Colonic mucosa (tissue), 4 donors: ENCODE results near the gene ST7L. TPM values are rescaled to one million over a fixed set of nuclear protein-coding genes. Genes with fewer than 3 reads are reported as not detected.

Experiments used
- DNase-seq: peaks from one replicate; pipeline ENCODE4 v3.0.0-alpha.2; 2020
- H3K27ac ChIP-seq: fragments of 200-600 bp; one replicate; pipeline ENCODE4 v1.8.0; 2021
- H3K27me3 ChIP-seq: fragments of 200-600 bp; one replicate; pipeline ENCODE4 v1.8.0; 2021
- H3K36me3 ChIP-seq: fragments of 200-600 bp; one replicate; pipeline ENCODE4 v1.8.0; 2021
- H3K4me1 ChIP-seq: fragments of 200-600 bp; one replicate; pipeline ENCODE4 v1.8.0; 2021; ENCODE audit warnings: mild to moderate bottlenecking
- H3K4me3 ChIP-seq: fragments of 200-600 bp; one replicate; pipeline ENCODE4 v1.8.0; 2021
- H3K9ac ChIP-seq, 2 donors: one replicate each; pipeline ENCODE4 v1.7.0; 2013; ENCODE audit warnings: control low read depth in 2 of 2, low read depth in 2 of 2, low read length in 2 of 2
- H3K9me3 ChIP-seq: fragments of 200-600 bp; one replicate; pipeline ENCODE4 v1.8.0; 2021
- intact Hi-C: fragments of 100-400 bp; cut with DNase I; formaldehyde crosslinking; loops from one replicate; pipeline ENCODE4 v1.14.1; 2022
- total RNA-seq, 2 donors: library from RNA; stranded (reverse); fragmentation: NEBNext Ultra II Directional in 1 of 2; extraction: Animal tissue kit (Norgen Biotek cat#: 25700) in 1 of 2; gene quantifications; one replicate each; pipeline ENCODE4 v1.2.1, GENCODE V29; 2021
- TF ChIP-seq, protein P1 (sequence below): fragments of 200-600 bp; IDR thresholded peaks from one replicate; pipeline ENCODE4 v1.8.0; 2022; ENCODE audit warnings: antibody characterized with exemption, mild to moderate bottlenecking
- donor health status: healthy.
- donor health status: DM: no; HTN: no; CAD: no.
- donor health status: DM: no; HTN: no; CAD: no.

Gene ST7L
- total RNA-seq, 2 donors from 2014 or later = 14.4 to 15.0 TPM

- intact Hi-C loops = no loop called here
- Histone ChIP-seq H3K9me3 (no peaks in the 10 kb centered on the region), H3K36me3 (no peaks in the 10 kb centered on the region), H3K27me3 (no peaks in the 10 kb centered on the region), H3K27ac (no peak overlapping the region), H3K9ac (no peak overlapping the region), H3K4me3 (no peak overlapping the region), H3K4me1 (no peaks in the 10 kb centered on the region)
- no peak for DNase-seq
- TF ChIP-seq, protein P1, sequence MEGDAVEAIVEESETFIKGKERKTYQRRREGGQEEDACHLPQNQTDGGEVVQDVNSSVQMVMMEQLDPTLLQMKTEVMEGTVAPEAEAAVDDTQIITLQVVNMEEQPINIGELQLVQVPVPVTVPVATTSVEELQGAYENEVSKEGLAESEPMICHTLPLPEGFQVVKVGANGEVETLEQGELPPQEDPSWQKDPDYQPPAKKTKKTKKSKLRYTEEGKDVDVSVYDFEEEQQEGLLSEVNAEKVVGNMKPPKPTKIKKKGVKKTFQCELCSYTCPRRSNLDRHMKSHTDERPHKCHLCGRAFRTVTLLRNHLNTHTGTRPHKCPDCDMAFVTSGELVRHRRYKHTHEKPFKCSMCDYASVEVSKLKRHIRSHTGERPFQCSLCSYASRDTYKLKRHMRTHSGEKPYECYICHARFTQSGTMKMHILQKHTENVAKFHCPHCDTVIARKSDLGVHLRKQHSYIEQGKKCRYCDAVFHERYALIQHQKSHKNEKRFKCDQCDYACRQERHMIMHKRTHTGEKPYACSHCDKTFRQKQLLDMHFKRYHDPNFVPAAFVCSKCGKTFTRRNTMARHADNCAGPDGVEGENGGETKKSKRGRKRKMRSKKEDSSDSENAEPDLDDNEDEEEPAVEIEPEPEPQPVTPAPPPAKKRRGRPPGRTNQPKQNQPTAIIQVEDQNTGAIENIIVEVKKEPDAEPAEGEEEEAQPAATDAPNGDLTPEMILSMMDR = no peak
These were observed 80.1 kb downstream of the ST7L start for GRCh38 chr1:112538883-112539282.

DNA sequence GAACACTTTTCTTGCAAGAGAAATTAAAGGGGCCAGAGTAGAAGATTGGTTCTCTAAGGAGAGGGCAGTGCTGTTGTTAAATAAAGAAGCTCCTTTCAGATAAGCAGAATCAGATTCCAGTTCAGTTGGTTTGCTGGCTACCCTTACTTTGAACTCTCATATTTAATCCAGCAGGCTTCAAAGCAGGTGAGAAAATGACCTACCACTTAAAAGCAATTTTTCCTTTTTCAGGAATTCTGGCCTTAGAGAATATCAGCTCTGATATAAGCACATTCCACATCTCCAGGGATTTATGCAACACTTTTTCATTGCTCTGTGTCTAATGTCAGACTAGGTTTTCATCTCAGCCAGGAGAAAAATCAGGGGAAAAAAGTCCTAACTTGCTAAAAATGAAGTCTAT is 81.5 kb downstream of the ST7L start:
- DNase-seq = no peak
- Histone ChIP-seq H3K27ac (no peak overlapping the region), H3K4me1 (no peaks in the 10 kb centered on the region), H3K9me3 (no peaks in the 10 kb centered on the region), H3K4me3 (no peak overlapping the region), H3K9ac (no peak overlapping the region), H3K27me3 (no peaks in the 10 kb centered on the region), H3K36me3 (no peaks in the 10 kb centered on the region)
- intact Hi-C loops = no loop called here
- TF ChIP-seq, protein P1 = no peak

DNA sequence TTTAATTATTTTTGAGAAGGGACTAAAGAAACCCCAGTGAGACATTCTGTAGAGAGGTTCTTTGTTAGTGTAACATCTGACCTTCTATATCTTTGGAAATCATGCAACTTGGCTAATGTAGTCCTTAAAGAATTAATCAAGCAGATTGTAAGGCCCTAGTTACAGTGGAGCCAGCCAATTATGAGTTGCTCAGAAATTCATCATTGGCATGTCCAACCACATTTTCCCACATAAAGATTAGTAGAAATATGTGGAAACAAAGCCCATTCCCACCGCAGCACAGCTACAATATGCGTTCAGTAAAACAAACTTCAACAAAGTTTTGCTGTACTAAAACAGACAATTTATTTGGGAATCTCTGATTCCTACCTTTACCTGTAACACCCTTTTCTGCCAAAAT is 82.4 kb downstream of the ST7L start:
- DNase-seq = no peak
- H3K36me3 ChIP-seq = no peaks in the 10 kb centered on the region
- H3K9me3 ChIP-seq = no peaks in the 10 kb centered on the region
- H3K4me1 ChIP-seq = no peaks in the 10 kb centered on the region
- TF ChIP-seq, protein P1 = no peak
- H3K27ac ChIP-seq = no peak overlapping the region
- no peak overlapping the region for H3K9ac ChIP-seq
- no peaks in the 10 kb centered on the region for H3K27me3 ChIP-seq
- intact Hi-C loops = no loop called here
- no peak overlapping the region for H3K4me3 ChIP-seq

DNA sequence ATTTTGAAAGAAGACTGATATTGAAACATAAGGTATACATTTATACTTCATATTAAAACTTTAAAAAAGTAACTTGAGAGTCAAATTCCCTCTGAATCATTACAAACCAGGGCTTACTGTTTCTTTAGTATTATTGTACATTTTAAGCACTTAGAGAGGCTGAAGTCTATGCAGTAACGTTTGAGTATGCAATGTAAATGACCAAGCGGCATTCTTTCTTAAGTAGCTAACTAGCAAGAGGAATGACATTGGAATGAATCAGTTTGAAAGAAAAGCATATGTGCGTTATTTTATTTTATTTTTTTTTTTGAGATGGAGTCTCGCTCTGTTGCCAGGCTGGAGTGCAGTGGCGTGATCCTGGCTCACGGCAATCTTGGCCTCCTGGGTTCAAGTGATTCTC is 85.9 kb downstream of the ST7L start:
- intact Hi-C loops = no loop called here
- no peaks in the 10 kb centered on the region for H3K36me3 ChIP-seq
- H3K9me3 ChIP-seq = no peaks in the 10 kb centered on the region
- H3K9ac ChIP-seq = no peak overlapping the region
- H3K27ac ChIP-seq = no peak overlapping the region
- TF ChIP-seq, protein P1 = no peak
- no peaks in the 10 kb centered on the region for H3K27me3 ChIP-seq
- H3K4me3 ChIP-seq = no peak overlapping the region
- H3K4me1 ChIP-seq = no peaks in the 10 kb centered on the region
- DNase-seq = no peak

GRCh38 chr1:112532064-112532463 is 86.9 kb downstream of the ST7L start:
- intact Hi-C loops = no loop called here
- H3K27ac ChIP-seq = no peak overlapping the region
- no peak overlapping the region for H3K9ac ChIP-seq
- no peaks in the 10 kb centered on the region for H3K36me3 ChIP-seq
- no peaks in the 10 kb centered on the region for H3K27me3 ChIP-seq
- H3K4me1 ChIP-seq = no peaks in the 10 kb centered on the region
- TF ChIP-seq, protein P1 = no peak
- H3K9me3 ChIP-seq = no peaks in the 10 kb centered on the region
- DNase-seq = no peak
- H3K4me3 ChIP-seq = no peak overlapping the region

GRCh38 chr1:112530832-112531231 is 88.1 kb downstream of the ST7L start:
- Histone ChIP-seq H3K4me1 (no peaks in the 10 kb centered on the region), H3K36me3 (no peaks in the 10 kb centered on the region), H3K4me3 (no peak overlapping the region), H3K27ac (no peak overlapping the region), H3K9ac (no peak overlapping the region), H3K9me3 (no peaks in the 10 kb centered on the region), H3K27me3 (no peaks in the 10 kb centered on the region)
- DNase-seq = no peak
- intact Hi-C loops = no loop called here
- TF ChIP-seq, protein P1 = no peak
